ENCODE measurements around the gene SCAMP4. TPM values are rescaled to one million over a fixed set of nuclear protein-coding genes. Genes with fewer than 3 reads are reported as not detected.

SCAMP4 gene
- total RNA-seq, 3 donors from 2014 or later = 41.4 to 66.6 (median 44.6) TPM

DNA sequence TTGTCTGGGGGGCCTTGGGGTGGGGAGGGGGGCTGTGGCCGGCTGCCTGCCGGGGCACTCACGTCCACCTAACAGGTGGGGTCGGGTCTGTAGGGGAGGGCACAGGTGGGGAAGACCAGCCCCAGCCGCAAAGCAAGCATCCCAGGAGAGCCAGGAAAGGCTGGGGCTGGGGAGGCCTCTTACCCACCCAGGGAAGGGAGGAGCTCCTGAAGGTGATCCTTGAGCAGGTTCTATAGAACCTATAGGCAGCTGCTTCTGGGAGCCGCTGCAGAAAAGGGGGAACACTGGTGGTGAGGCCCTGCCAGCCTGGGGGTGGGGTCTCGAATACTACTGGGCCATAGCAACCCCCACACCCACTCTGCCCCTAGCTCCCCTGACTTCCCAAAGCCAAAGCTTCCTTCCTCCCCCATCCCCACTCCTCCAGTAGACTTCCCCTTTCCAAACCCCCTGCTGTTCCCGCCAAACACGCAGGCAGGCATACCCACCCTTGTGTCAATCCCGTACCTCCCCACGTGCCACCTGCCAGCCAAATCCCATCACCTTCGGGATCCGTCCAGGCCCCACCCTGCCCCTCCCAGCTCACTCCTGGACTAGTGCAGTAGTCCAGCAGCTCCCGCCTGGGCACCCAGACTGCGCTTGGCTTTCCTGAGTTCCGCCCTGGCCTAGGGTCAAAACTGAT, 47.4 kb upstream of the SCAMP4 start:
- intact Hi-C loops (cut with DNase I; ENCODE audit: low total_unique reads) = loop anchor here (5.0 kb wide), 1 partner anchor 1505 kb away; no protein-coding TSS in a partner anchor
- Histone ChIP-seq H3K9me3 (no peaks in the 10 kb centered on the region), H3K4me3 (peak overlapping the region; percentile 44 to 78 (median 56)), H3K4me1 (peaks cover 26 to 46% of the 10 kb centered on the region in 2 donors), H3K27ac (peak overlapping the region; percentile 93 to 95), H3K27me3 (no peaks in the 10 kb centered on the region), H3K36me3 (no peaks in the 10 kb centered on the region)
- DNase-seq (ENCODE audit: low spot score in 2 of 2) = no peak
- TF ChIP-seq POLR2A (IDR thresholded peaks at IDR 0.05) (no peak), POLR2AphosphoS5 (IDR thresholded peaks at IDR 0.05) (no peak)

- intact Hi-C loops (cut with DNase I; ENCODE audit: low total_unique reads) = loop anchor here (5.0 kb wide), 1 partner anchor 1504 kb away; no protein-coding TSS in a partner anchor
Measured at GRCh38 chr19:1858412-1859081, 46.7 kb upstream of the SCAMP4 start.

DNA sequence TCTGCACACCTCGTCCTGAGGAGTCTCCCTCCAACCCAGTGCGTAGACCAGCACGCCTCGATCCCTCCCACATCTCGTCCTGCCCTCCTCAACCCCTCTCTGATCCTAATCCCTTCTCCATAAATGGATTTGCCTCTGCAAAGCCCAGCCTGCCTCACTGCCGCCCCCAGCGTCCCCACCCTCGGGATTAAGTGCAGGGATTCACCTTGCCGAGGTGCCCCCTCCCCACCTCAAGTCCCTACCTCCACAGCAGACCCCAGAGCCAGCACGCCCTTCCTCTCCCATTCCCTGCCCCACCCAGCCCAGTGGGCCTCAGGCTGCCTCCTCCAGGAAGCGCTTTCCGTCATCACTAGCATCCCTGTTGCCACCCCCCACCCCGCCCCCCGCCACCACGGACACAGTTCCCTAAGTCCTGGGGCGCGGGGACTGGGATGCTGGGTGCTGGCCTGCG, 45.8 kb upstream of the SCAMP4 start:
- Histone ChIP-seq H3K27me3 (no peaks in the 10 kb centered on the region), H3K36me3 (no peaks in the 10 kb centered on the region), H3K4me1 (peaks cover 26 to 35% of the 10 kb centered on the region in 2 donors), H3K9me3 (no peaks in the 10 kb centered on the region), H3K27ac (peak overlapping the region; percentile 75), H3K4me3 (peak overlapping the region in 2 of 3 donors; percentile 21 to 98)
- intact Hi-C loops (cut with DNase I; ENCODE audit: low total_unique reads) = loop anchor here (5.0 kb wide), 1 partner anchor 1503 kb away; no protein-coding TSS in a partner anchor
- TF ChIP-seq CTCF (IDR thresholded peaks at IDR 0.05) (no peak), POLR2A (IDR thresholded peaks at IDR 0.05) (no peak), POLR2AphosphoS5 (IDR thresholded peaks at IDR 0.05) (no peak)
- no peak for DNase-seq (ENCODE audit: low spot score in 2 of 2)

More at GRCh38 chr19:1858412-1859081, 46.7 kb upstream of the SCAMP4 start:
- peak overlapping the region; percentile 93 to 95 for H3K27ac ChIP-seq
- H3K27me3 ChIP-seq = no peaks in the 10 kb centered on the region
- H3K9me3 ChIP-seq = no peaks in the 10 kb centered on the region
- no peak for TF ChIP-seq POLR2A (IDR thresholded peaks at IDR 0.05)
- no peak for TF ChIP-seq CTCF (IDR thresholded peaks at IDR 0.05)
- TF ChIP-seq POLR2AphosphoS5 (IDR thresholded peaks at IDR 0.05) = no peak
- no peak overlapping the region for H3K4me3 ChIP-seq
- peaks cover 26 to 42% of the 10 kb centered on the region in 2 donors for H3K4me1 ChIP-seq
- no peak for DNase-seq (ENCODE audit: low spot score in 2 of 2)
- H3K36me3 ChIP-seq = no peaks in the 10 kb centered on the region

DNA sequence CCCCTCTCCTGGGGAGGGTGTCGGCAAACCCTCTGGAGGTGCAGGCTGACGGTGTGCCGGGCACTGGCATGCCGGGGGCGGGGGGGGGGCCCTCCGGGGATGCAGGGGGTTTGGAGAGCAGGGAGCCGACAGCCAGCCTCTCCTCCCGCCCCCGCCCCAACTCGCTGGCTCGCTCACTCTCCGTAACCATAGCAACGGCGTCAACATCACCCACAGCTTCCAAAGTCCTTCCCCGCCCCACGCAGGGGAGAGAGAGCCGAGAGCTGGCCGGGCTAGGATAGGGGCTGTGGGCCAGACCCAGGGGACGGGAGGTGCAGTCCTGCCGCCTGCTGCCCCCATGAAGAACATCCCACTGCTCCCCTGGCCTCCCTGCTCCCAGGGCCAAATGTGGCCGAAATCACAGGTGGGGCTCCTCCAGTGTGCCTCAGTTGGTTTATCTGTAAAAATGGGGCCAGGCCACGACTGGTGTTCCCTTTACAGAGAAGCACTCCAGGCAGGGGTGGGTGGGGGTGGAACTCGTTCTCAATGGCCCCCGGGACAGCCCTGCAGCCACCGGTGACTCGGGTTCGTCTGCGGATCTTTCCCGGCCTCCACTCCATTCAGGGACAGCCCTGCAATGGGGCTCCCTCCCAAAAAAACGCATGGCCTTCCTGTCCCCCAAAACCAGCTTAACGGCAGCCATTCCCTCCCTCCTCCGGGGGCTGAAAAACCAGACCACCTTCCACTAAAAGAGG, 45.0 kb upstream of the SCAMP4 start:
- peak overlapping the region; percentile 75 for H3K27ac ChIP-seq
- H3K4me3 ChIP-seq = peak overlapping the region in 2 of 3 donors; percentile 21 to 98
- no peaks in the 10 kb centered on the region for H3K27me3 ChIP-seq
- H3K36me3 ChIP-seq = no peaks in the 10 kb centered on the region
- intact Hi-C loops (cut with DNase I; ENCODE audit: low total_unique reads) = no loop called here
- TF ChIP-seq POLR2A (IDR thresholded peaks at IDR 0.05) (no peak), CTCF (IDR thresholded peaks at IDR 0.05) (no peak), POLR2AphosphoS5 (IDR thresholded peaks at IDR 0.05) (no peak)
- H3K9me3 ChIP-seq = no peaks in the 10 kb centered on the region
- peak in 1 of 2 donors; percentile 72 for DNase-seq (ENCODE audit: low spot score in 2 of 2)
- peaks cover 26 to 38% of the 10 kb centered on the region in 2 donors for H3K4me1 ChIP-seq

GRCh38 chr19:1860821-1861598, 44.2 kb upstream of the SCAMP4 start:
- TF ChIP-seq CTCF (IDR thresholded peaks at IDR 0.05) = no peak
- TF ChIP-seq POLR2A (IDR thresholded peaks at IDR 0.05) = no peak
- TF ChIP-seq POLR2AphosphoS5 (IDR thresholded peaks at IDR 0.05) = no peak
- Histone ChIP-seq H3K27ac (peak overlapping the region; percentile 75), H3K4me3 (peak overlapping the region; percentile 64 to 98 (median 72)), H3K27me3 (no peaks in the 10 kb centered on the region), H3K4me1 (peaks cover 24 to 37% of the 10 kb centered on the region in 2 donors), H3K9me3 (no peaks in the 10 kb centered on the region), H3K36me3 (no peaks in the 10 kb centered on the region)
- DNase-seq (ENCODE audit: low spot score in 2 of 2) = no peak
- intact Hi-C loops (cut with DNase I; ENCODE audit: low total_unique reads) = no loop called here
